Esophagus (tissue), 2 donors: ENCODE data around the gene MFSD11. TPM values are rescaled to one million over a fixed set of nuclear protein-coding genes. Genes with fewer than 3 reads are reported as not detected.
"Not testable (repeated sequence)": the region's sequence is repeated elsewhere in the genome, so short reads cannot be mapped to it uniquely, and the experiment has no call there.

Source experiments
- H3K27ac ChIP-seq, 2 donors: one replicate each; pipeline ENCODE4 v1.5.1; 2013; ENCODE audit warnings: low read depth in 2 of 2, mild to moderate bottlenecking in 2 of 2, inconsistent platforms in 1 of 2, low read length in 1 of 2, moderate library complexity in 1 of 2
- H3K27me3 ChIP-seq, 2 donors: one replicate each; pipeline ENCODE4 v1.6.1; 2013; ENCODE audit warnings: low read length in 2 of 2, control low read depth in 1 of 2, mild to moderate bottlenecking in 1 of 2; ENCODE audit not compliant: insufficient read depth in 2 of 2, control insufficient read depth in 1 of 2
- H3K36me3 ChIP-seq, 2 donors: one replicate each; pipeline ENCODE4 v1.6.1; 2013; ENCODE audit warnings: low read length in 1 of 2; ENCODE audit not compliant: control insufficient read depth in 2 of 2, insufficient read depth in 2 of 2
- H3K4me1 ChIP-seq, 2 donors: one replicate each; pipeline ENCODE4 v1.6.1; 2013; ENCODE audit warnings: low read length in 1 of 2; ENCODE audit not compliant: control insufficient read depth in 2 of 2, insufficient read depth in 2 of 2
- H3K4me3 ChIP-seq, 2 donors: one replicate each; pipeline ENCODE4 v1.5.1; 2013; ENCODE audit warnings: low read length in 2 of 2, mild to moderate bottlenecking in 2 of 2, low read depth in 1 of 2, moderate library complexity in 1 of 2
- H3K9me3 ChIP-seq, 2 donors: one replicate each; pipeline ENCODE4 v1.6.1; 2013; ENCODE audit warnings: mild to moderate bottlenecking in 2 of 2, low read depth in 1 of 2, low read length in 1 of 2, moderate library complexity in 1 of 2; ENCODE audit not compliant: control insufficient read depth in 2 of 2, insufficient read depth in 1 of 2
- WGBS, 2 donors: extraction: QIAGEN DNeasy Blood & Tissue Kit; methylation state at CpG; one replicate each; pipeline ENCODE4 v1.1.7; 2013; 5-methylcytosine and 5-hydroxymethylcytosine counted together
- polyA plus RNA-seq, 2 donors: library from polyadenylated mRNA; stranded (reverse); fragments of 200-250 nt; gene quantifications; one replicate each; pipeline ENCODE4 v1.2.3, GENCODE V29; 2013
- donor health status: healthy with polysubstance abuse.
- donor health status: Bipolar disorder and iron deficiency.

Gene MFSD11
- polyA plus RNA-seq, 2 donors = 11.3 to 15.4 TPM

DNA sequence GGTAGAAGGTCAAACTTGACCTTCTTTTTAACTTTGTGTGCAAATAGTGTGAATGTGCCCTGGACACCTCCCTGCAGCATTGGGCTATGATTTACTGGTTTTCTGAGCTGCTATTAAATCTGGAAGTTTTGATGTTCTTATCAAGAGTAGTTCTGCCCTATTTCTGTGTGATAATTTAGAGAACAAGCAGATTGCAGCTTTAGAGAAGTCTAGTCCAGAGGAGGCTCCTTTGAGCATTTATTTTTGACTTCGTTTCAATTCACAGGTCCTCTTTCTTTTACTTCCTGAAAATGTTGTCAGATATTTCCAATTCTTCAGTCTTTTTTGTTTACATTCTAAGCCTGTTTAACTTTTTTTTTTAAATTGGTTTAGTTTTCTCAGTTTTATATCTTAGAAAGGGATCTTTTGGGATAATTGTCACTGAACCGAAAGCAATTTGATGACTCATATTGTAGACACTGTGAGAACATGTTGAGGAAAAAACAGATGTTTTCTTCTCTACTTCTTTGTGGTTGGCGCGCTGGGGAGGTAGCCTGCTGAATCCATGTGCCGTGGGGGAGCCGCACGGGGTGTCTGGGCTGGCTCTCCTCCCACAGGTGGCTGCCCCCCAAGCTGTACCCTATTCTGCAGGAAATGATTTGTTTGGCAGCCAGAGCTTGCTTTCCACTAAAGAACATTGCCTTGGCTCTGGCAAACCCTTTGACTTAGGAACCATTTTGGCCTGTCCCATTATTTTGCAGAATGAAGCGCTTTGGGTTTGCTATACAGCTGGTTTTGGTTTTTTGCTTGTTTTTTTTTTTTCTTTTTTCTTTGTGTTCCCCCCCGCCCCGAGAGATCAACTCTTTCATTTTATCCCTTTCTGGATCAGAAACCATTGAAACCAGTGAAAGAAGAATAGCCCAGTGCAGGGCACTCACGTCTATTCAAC is 53.4 kb downstream of the MFSD11 start:
- H3K4me1 ChIP-seq = peaks cover 0 to 2% of the 10 kb centered on the region in 2 donors
- no peaks in the 10 kb centered on the region for H3K27me3 ChIP-seq
- WGBS, 2 donors = 25 to 40% methylated on average over 11 of the region's 11 CpGs
- no peaks in the 10 kb centered on the region for H3K36me3 ChIP-seq
- no peaks in the 10 kb centered on the region for H3K9me3 ChIP-seq
- peak overlapping the region in 1 of 2 donors; percentile 36 for H3K27ac ChIP-seq
- H3K4me3 ChIP-seq = no peak overlapping the region

DNA sequence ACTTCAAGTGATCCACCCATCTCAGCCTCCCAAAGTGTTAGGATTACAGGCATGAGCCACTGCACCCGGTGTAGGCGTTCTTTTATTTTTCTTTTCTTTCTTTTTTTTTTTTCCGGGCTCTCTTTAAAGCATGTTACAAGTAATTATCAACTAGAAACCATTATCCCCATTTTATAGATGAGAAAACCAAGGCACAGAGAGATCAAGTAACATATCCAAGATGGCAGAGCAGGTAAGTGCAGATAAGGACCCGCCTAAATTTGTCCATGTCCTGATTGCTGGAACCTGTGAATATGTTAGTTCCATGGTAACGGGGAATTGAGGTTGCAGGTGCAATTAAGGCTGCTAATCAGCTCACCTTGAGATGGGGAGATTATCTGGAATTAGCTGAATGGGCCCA is 54.4 kb downstream of the MFSD11 start:
- Histone ChIP-seq H3K36me3 (no peaks in the 10 kb centered on the region), H3K4me1 (peaks cover 0 to 2% of the 10 kb centered on the region in 2 donors), H3K9me3 (no peaks in the 10 kb centered on the region), H3K27me3 (no peaks in the 10 kb centered on the region), H3K4me3 (no peak overlapping the region), H3K27ac (no peak overlapping the region)
- WGBS, 2 donors = 96 to 99% methylated on average over 5 of the region's 5 CpGs

DNA sequence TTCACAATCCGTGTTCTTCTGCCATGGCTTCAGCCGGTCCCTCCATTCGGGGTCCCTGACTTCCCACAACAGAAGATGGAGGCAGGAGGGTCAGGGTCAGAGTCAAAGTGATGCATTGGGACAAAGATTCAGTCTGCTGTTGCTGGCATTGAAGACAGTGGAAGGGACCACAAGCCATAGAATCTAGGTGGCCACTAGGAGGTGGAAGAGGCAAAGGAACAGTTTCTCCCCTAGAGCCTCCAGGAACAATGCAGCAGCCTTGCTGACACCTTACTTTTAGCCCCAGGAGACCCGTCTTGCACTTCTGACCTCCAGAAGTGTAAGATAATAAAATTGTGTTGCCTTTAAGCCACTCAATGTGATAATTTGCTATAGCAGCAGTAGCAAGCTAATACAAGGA is 55.9 kb downstream of the MFSD11 start:
- WGBS, 2 donors = 83 to 86% methylated on average over 4 of the region's 4 CpGs
- no peaks in the 10 kb centered on the region for H3K36me3 ChIP-seq
- no peaks in the 10 kb centered on the region for H3K9me3 ChIP-seq
- H3K4me3 ChIP-seq = no peak overlapping the region
- peaks cover 0 to 2% of the 10 kb centered on the region in 2 donors for H3K4me1 ChIP-seq
- H3K27ac ChIP-seq = no peak overlapping the region
- H3K27me3 ChIP-seq = no peaks in the 10 kb centered on the region

DNA sequence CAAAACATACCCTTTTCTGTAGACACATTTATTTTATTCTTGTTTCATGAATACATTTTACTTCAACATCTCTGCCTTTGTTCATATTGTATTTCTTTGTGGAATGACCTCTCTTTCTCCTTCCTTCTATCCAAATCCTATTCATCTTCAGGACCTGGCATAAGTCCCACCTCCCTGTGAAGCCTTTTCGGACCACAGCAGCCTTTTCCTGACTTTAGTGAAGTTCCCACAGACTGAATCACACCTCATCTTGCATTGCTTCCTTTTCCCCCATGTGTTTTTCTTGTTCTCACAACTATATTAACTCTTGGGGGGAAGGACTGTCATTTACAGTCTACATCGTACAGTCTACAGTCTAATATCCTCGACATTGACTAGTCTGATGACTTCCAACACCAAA is 58.2 kb downstream of the MFSD11 start:
- no peak overlapping the region for H3K27ac ChIP-seq
- no peaks in the 10 kb centered on the region for H3K9me3 ChIP-seq
- peaks cover 0 to 2% of the 10 kb centered on the region in 2 donors for H3K4me1 ChIP-seq
- H3K27me3 ChIP-seq = no peaks in the 10 kb centered on the region
- no peaks in the 10 kb centered on the region for H3K36me3 ChIP-seq
- WGBS, 2 donors = 89 to 92% methylated on average over 3 of the region's 3 CpGs
- H3K4me3 ChIP-seq = no peak overlapping the region

DNA sequence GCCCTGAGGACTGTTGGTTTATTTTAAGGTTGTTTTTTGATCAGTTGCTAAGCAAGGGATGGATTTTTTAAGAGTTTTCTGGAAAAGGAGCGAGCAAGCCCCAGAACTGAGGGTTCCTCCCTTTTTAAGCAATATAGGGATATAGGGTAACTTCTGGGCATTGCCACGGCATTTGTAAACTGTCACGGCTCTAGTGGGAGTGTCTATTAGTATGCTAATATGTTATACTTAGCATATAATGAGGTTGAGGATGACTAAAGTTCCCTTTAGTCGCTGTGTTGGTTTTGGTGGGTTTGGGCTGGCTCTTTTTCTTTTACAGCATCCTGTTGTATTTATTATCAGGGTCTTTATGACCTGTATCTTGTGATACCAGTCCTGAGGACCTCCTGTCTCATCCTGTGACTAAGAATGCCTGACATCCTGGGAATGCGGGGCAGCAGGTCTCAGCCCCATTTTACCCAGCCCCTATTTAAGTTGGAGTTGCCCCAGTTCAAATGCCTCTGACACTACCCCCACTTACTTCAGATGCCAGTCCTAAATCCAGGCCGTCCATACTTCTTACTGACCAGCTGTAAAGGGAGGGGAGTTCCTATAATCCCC is 59.4 kb downstream of the MFSD11 start:
- H3K4me3 ChIP-seq = no peak overlapping the region
- H3K9me3 ChIP-seq = no peaks in the 10 kb centered on the region
- H3K4me1 ChIP-seq = no peaks in the 10 kb centered on the region
- WGBS, 2 donors = 72 to 77% methylated on average over 6 of the region's 6 CpGs
- no peak overlapping the region for H3K27ac ChIP-seq
- no peaks in the 10 kb centered on the region for H3K27me3 ChIP-seq
- no peaks in the 10 kb centered on the region for H3K36me3 ChIP-seq

DNA sequence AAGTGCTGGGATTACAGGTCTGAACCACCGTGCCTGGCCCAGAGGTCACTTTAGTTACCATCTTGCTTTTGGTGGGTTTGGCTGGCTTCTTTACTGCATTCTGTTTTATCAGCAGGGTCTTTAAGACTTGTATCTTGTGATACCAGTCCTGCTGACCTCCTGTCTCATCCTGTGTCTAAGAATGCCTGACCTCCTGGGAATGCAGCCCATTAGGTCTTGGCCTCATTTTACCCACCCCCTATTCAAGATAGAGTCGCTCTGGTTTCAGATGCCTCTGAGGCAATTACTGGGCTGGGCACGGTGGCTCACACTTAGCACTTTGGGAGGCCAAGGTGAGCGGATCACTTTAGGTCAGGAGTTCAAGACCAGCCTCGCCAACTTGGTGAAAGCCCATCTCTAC is 63.8 kb downstream of the MFSD11 start:
- H3K27ac ChIP-seq = no peak overlapping the region
- no peak overlapping the region for H3K4me3 ChIP-seq
- no peaks in the 10 kb centered on the region for H3K4me1 ChIP-seq
- no peaks in the 10 kb centered on the region for H3K27me3 ChIP-seq
- H3K9me3 ChIP-seq = no peaks in the 10 kb centered on the region
- 90% methylated on average over 5 of the region's 5 CpGs for WGBS, 2 donors
- H3K36me3 ChIP-seq = no peaks in the 10 kb centered on the region

DNA sequence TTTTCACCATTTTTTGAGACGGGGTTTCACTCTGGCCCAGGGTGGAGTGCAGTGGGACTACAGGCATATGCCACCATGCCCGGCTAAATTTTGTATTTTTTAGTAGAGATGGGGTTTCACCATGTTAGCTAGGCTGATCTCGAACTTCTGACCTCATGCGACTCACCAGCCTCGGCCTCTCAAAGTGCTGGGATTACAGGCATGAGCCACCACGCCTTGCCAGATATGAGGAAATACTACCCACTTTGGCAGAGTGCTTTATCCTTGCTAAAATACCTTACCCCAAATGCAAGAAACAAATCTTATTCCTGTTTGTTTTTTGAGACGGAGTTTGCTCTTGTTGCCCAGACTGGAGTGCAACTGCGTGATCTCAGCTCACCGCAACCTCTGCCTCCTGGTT is 67.4 kb downstream of the MFSD11 start:
- H3K4me1 ChIP-seq = no peaks in the 10 kb centered on the region
- H3K9me3 ChIP-seq = no peaks in the 10 kb centered on the region
- WGBS, 2 donors = 80 to 84% methylated on average over 9 of the region's 9 CpGs
- H3K27me3 ChIP-seq = no peaks in the 10 kb centered on the region
- H3K36me3 ChIP-seq = no peaks in the 10 kb centered on the region
- H3K4me3 ChIP-seq = no peak overlapping the region
- no peak overlapping the region for H3K27ac ChIP-seq

DNA sequence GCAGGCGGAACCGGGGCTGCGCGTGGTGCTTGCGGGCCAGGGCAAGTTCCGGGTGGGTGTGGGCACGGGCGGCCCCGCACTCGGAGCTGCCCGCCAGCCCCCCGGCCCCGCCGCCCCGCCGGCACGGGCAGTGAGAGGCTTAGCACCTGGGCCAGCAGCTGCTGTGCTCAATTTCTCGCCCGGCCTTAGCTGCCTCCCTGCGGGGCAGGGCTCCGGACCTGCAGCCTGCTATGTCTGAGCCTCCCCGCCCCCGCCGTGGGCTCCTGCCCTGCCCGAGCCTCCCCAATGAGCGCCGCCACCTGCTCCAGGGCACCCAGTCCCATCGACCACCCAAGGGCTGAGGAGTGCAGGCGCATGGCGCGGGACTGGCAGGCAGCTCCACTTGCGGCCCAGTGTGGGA is 68.2 kb downstream of the MFSD11 start:
- H3K27ac ChIP-seq, H3K9me3 ChIP-seq, H3K4me1 ChIP-seq, H3K4me3 ChIP-seq, H3K27me3 ChIP-seq, H3K36me3 ChIP-seq: not testable (repeated sequence)
- WGBS, 2 donors = 89 to 94% methylated on average over 21 to 32 of the region's 32 CpGs

DNA sequence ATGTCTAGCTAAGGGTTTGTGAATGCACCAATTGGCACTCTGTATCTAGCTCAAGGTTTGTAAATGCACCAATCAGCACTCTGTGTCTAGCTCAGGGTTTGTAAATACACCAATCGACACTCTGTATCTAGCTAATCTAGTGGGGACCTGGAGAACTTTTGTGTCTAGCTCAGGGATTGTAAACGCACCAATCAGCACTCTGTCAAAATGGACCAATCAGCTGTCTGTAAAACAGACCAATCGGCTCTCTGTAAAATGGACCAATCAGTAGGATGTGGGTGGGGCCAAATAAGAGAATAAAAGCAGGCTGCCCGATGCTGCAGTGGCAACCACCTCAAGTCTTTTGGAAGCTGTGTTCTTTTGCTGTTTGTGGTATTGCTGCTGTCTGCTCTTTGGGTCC is 68.8 kb downstream of the MFSD11 start:
- H3K9me3 ChIP-seq, H3K27ac ChIP-seq, H3K27me3 ChIP-seq, H3K36me3 ChIP-seq, H3K4me3 ChIP-seq, H3K4me1 ChIP-seq: not testable (repeated sequence)
- WGBS, 2 donors = 90 to 94% methylated on average over 4 of the region's 4 CpGs

DNA sequence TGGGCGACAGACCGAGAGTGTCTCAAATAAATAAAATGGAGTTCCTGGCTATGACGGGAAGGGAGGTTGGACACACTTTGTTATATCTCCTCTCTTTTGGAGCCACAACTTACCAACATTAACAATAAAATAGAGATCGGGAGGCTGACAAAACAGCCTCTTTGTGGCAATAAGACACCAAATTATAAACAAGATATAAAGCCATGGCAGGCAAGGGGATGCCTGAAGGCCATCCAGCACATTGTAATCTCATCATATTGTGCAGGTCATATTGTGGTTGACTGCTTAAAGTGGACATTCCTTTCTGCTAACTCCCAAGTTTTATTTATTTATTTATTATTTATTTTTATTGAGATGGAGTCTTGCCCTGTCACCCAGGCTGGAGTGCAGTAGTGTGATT is 70.4 kb downstream of the MFSD11 start:
- Histone ChIP-seq H3K27ac (no peak overlapping the region), H3K27me3 (no peaks in the 10 kb centered on the region), H3K4me3 (no peak overlapping the region), H3K9me3 (no peaks in the 10 kb centered on the region), H3K4me1 (no peaks in the 10 kb centered on the region), H3K36me3 (no peaks in the 10 kb centered on the region)
- WGBS, 2 donors = 94% methylated on average over 4 of the region's 4 CpGs
